Ovary (tissue), 9 donors: ENCODE measurements around the gene ADARB2. TPM values are rescaled to one million over a fixed set of nuclear protein-coding genes. Genes with fewer than 3 reads are reported as not detected.

Experiments used
- DNase-seq, 5 donors: peaks; one replicate each; pipeline ENCODE4 v3.0.0-alpha.2; 2019 to 2020
- H3K27ac ChIP-seq, 2 donors: fragments of 200-600 bp; one replicate each; pipeline versions ENCODE4 v1.5.1 to v1.8.0; 2019 to 2022
- H3K27me3 ChIP-seq: fragments of 200-600 bp; one replicate; pipeline ENCODE4 v1.8.0; 2022
- H3K36me3 ChIP-seq: fragments of 200-600 bp; sonication (generic); one replicate; pipeline ENCODE4 v1.5.1; 2019
- H3K4me1 ChIP-seq: one replicate; pipeline ENCODE4 v1.8.1; 2013; ENCODE audit warnings: mild to moderate bottlenecking, moderate library complexity; ENCODE audit not compliant: insufficient read depth
- H3K4me3 ChIP-seq: fragments of 200-600 bp; sonication (generic); one replicate; pipeline ENCODE4 v1.5.1; 2017
- H3K9me3 ChIP-seq, 2 donors: fragments of 200-600 bp in 1 of 2; sonication (generic) in 1 of 2; one replicate each; pipeline versions ENCODE4 v1.5.1 to v1.8.1; 2013 to 2019; ENCODE audit warnings: mild to moderate bottlenecking in 1 of 2, moderate library complexity in 1 of 2
- EP300 ChIP-seq: sonication (generic); formaldehyde crosslinking; IDR thresholded peaks from one replicate; pipeline ENCODE4 v1.6.1; 2017; ENCODE audit warnings: antibody characterized with exemption
- POLR2A ChIP-seq: fragments of 450-650 bp; IDR thresholded peaks from one replicate; pipeline ENCODE4 v1.6.1; 2017; ENCODE audit warnings: antibody characterized with exemption, mild to moderate bottlenecking, moderate library complexity
- WGBS, 3 donors: extraction: QIAGEN DNeasy Blood & Tissue Kit in 1 of 3; methylation state at CpG; one replicate each; pipeline versions ENCODE4 v1.1.5 to v1.1.7; 2013 to 2017; 5-methylcytosine and 5-hydroxymethylcytosine counted together
- intact Hi-C, 4 donors: fragments of 100-400 bp; cut with DNase I; formaldehyde crosslinking; loops; one replicate each; pipeline versions ENCODE4 v1.11.0 to v1.15.1; 2022 to 2023
- polyA plus RNA-seq, 2 donors: library from polyadenylated mRNA; stranded (reverse); fragments of 200-250 nt in 1 of 2; fragments of 350-450 nt in 1 of 2; fragmentation: Illumina TruSeq in 1 of 2; extraction: RNeasy Lipid Tissue Mini Kit (QIAGEN cat#74804) in 1 of 2; gene quantifications; one replicate each; pipeline ENCODE4 v1.2.3, GENCODE V29; 2013 to 2014
- total RNA-seq, 7 donors: library from RNA; depleted of rRNA in 2 of 7; stranded (reverse); fragments of >200 nt in 2 of 7; fragmentation: NEBNext Ultra II Directional in 3 of 7; extraction: Animal tissue kit (Norgen Biotek cat#: 25700) in 3 of 7; gene quantifications; one replicate each; pipeline versions ENCODE4 v1.1.0 to v1.2.4, GENCODE V29; 2016 to 2023
- TF ChIP-seq, protein P1 (sequence below), 3 donors: fragments of 450-650 bp in 2 of 3; fragments of 200-600 bp in 1 of 3; IDR thresholded peaks; one replicate each; pipeline versions ENCODE4 v1.5.1 to v1.8.0; 2016 to 2022; ENCODE audit warnings: antibody characterized with exemption in 3 of 3, mild to moderate bottlenecking in 1 of 3
- donor health status: DM: no; HTN: no; CAD: no; lungs with moderate emphysema.
- donor health status: DM: no; HTN: no; CAD: no.
- donor health status: Bipolar disorder and iron deficiency.
- donor health status: DM: yes; HTN: yes; CAD: no.
- donor health status: DM: no; HTN: no; CAD: no.
- donor health status: DM: yes; HTN: yes; CAD: no.

The ADARB2 gene
- total and polyA plus RNA-seq, 9 donors: 0.12 to 2.0 (median 0.36) TPM; not detected in 2

DNA sequence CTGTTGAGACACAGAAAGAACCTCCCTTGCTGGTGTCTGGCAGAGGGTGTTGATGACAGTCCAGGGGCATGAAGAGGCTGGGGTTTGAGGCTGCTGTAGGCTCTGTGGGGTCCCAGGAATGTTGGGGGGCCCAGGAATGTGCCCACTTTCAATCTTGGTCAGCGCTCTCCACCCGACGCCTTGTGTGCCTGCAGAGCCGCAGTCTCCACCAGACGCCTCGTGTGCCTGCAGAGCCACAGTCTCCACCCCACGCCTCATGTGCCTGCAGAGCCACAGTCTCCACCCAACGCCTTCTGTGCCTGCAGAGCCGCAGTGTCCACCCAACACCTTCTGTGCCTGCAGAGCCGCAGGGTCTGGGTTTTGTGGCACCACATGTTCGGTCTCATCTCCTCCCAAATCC lies 84.0 kb downstream of the ADARB2 start:
- H3K27ac ChIP-seq: no peak overlapping the region
- H3K36me3 ChIP-seq: no peaks in the 10 kb centered on the region
- no peak for DNase-seq
- no peaks in the 10 kb centered on the region for H3K9me3 ChIP-seq
- H3K4me1 ChIP-seq: no peaks in the 10 kb centered on the region
- 81 to 89% (median 82%) methylated on average over 11 of the region's 11 CpGs for WGBS, 3 donors
- TF ChIP-seq POLR2A: no peak
- TF ChIP-seq, protein P1, sequence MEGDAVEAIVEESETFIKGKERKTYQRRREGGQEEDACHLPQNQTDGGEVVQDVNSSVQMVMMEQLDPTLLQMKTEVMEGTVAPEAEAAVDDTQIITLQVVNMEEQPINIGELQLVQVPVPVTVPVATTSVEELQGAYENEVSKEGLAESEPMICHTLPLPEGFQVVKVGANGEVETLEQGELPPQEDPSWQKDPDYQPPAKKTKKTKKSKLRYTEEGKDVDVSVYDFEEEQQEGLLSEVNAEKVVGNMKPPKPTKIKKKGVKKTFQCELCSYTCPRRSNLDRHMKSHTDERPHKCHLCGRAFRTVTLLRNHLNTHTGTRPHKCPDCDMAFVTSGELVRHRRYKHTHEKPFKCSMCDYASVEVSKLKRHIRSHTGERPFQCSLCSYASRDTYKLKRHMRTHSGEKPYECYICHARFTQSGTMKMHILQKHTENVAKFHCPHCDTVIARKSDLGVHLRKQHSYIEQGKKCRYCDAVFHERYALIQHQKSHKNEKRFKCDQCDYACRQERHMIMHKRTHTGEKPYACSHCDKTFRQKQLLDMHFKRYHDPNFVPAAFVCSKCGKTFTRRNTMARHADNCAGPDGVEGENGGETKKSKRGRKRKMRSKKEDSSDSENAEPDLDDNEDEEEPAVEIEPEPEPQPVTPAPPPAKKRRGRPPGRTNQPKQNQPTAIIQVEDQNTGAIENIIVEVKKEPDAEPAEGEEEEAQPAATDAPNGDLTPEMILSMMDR (IDR thresholded peaks at IDR 0.05): no peak
- no peak for TF ChIP-seq EP300
- intact Hi-C loops: no loop called here
- H3K27me3 ChIP-seq: no peaks in the 10 kb centered on the region
- H3K4me3 ChIP-seq: no peak overlapping the region

DNA sequence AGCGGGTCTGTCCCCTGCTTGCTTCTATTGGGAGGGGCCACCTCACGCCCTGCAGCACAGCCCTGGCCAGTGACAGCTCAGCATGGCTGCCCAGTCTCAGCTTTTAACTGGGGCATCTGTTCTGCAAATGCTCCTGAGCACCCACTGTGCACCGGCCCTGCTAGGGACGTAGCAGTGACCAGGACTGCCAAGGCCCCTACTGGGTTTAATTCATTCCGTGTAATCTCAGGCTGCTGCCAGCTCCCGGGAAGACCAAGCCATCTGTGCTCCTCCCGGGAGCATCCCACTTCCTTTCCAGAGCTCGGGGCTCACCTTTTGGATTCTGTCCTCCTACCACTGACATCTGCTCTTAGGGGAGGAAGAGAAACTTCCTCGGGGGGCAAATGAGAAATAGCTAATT lies 85.2 kb downstream of the ADARB2 start:
- Histone ChIP-seq H3K4me1 (no peaks in the 10 kb centered on the region), H3K27me3 (no peaks in the 10 kb centered on the region), H3K27ac (no peak overlapping the region), H3K9me3 (no peaks in the 10 kb centered on the region), H3K4me3 (no peak overlapping the region), H3K36me3 (no peaks in the 10 kb centered on the region)
- no peak for DNase-seq
- WGBS, 3 donors: 37 to 48% (median 41%) methylated on average over 9 of the region's 9 CpGs
- intact Hi-C loops: no loop called here
- no peak for TF ChIP-seq EP300
- TF ChIP-seq, protein P1 (IDR thresholded peaks at IDR 0.05): no peak
- no peak for TF ChIP-seq POLR2A

DNA sequence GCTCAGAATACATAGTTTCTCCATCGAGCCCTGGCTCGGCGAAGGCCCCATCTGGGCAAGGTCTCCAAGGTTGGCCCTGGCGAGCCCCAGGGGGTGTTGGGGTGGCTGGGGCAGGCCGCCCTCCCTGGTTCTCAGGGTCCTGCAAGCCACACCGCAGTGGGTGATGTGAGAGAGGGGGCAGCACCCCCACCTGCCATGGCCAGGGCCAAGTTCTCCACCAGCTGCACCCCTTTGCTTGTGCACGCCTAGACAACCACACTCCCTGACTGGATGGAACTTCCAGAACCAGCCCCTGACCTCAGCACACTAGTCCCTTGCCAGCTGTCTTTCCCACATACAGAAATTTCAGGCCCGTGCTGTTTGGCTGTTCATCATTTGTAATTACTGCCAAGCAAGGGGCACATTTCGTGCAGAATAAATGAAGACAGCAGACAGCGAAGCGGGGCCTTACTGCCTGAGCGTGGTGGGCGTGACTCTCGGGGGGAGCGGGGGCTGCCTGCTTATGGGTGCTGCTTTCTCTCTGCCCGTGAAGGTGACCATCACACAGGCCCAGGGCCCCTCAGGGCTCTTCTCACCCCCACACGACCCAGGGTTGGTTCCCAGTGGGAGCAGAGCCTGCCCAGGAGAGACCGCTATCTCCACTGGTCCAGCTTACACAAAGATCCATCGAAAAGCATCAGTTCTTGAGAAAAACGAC lies 85.9 kb downstream of the ADARB2 start:
- no peak for DNase-seq
- Histone ChIP-seq H3K36me3 (no peaks in the 10 kb centered on the region), H3K27ac (no peak overlapping the region), H3K9me3 (no peaks in the 10 kb centered on the region), H3K4me3 (no peak overlapping the region), H3K27me3 (no peaks in the 10 kb centered on the region), H3K4me1 (no peaks in the 10 kb centered on the region)
- intact Hi-C loops: no loop called here
- WGBS, 3 donors: 80 to 84% (median 82%) methylated on average over 20 of the region's 20 CpGs
- TF ChIP-seq POLR2A (no peak), EP300 (no peak)
- TF ChIP-seq, protein P1 (IDR thresholded peaks at IDR 0.05): no peak

GRCh38 chr10:1650542-1651269 lies 86.6 kb downstream of the ADARB2 start:
- H3K27me3 ChIP-seq: no peaks in the 10 kb centered on the region
- no peaks in the 10 kb centered on the region for H3K36me3 ChIP-seq
- no peaks in the 10 kb centered on the region for H3K4me1 ChIP-seq
- H3K9me3 ChIP-seq: no peaks in the 10 kb centered on the region
- no peak overlapping the region for H3K27ac ChIP-seq
- no peak for DNase-seq
- 72 to 77% (median 75%) methylated on average over 25 of the region's 25 CpGs for WGBS, 3 donors
- TF ChIP-seq, protein P1 (IDR thresholded peaks at IDR 0.05): no peak
- TF ChIP-seq POLR2A (no peak), EP300 (no peak)
- H3K4me3 ChIP-seq: no peak overlapping the region
- intact Hi-C loops: no loop called here
